DND-41 (cell line): ENCODE data around the gene HNRNPH2.

Experiments
- ATAC-seq: fragments of 200-7000 bp; cut with Tn5 transposase; 3 replicates; pipeline ENCODE4 v1.9.1; 2021; ENCODE audit warnings: low read depth; ENCODE audit not compliant: insufficient read depth
- DNase-seq: peaks from one replicate; pipeline ENCODE4 v3.0.0-alpha.2; 2020
- H2AFZ ChIP-seq: 2 replicates; pipeline ENCODE4 v1.6.0; 2012; ENCODE audit warnings: low read depth, low read length
- H3K27ac ChIP-seq: 2 replicates; pipeline ENCODE4 v1.5.1; 2012; ENCODE audit warnings: low read length, inconsistent platforms
- H3K27me3 ChIP-seq: fragments of 200-600 bp; sonication (generic); 2 replicates; pipeline ENCODE4 v1.6.0; 2012; ENCODE audit warnings: low read length, mild to moderate bottlenecking, inconsistent platforms; ENCODE audit not compliant: insufficient read depth, poor library complexity
- H3K36me3 ChIP-seq: 2 replicates; pipeline ENCODE4 v1.5.1; 2012; ENCODE audit warnings: low read length, inconsistent platforms; ENCODE audit not compliant: insufficient read depth
- H3K4me1 ChIP-seq: 2 replicates; pipeline ENCODE4 v1.5.1; 2012; ENCODE audit warnings: mild to moderate bottlenecking, low read length; ENCODE audit not compliant: insufficient read depth
- H3K4me2 ChIP-seq: 2 replicates; pipeline ENCODE4 v1.6.0; 2012; ENCODE audit warnings: mild to moderate bottlenecking, moderate library complexity, low read length, inconsistent platforms; ENCODE audit not compliant: insufficient read depth
- H3K4me3 ChIP-seq, 2 experiments: fragments of 200-600 bp in 1 of 2; shearing (Covaris generic) in 1 of 2; 2 replicates each; pipeline ENCODE4 v1.5.1; 2012 to 2016; ENCODE audit warnings: inconsistent platforms in 2 of 2, low read length in 2 of 2, mild to moderate bottlenecking in 2 of 2, low read depth in 1 of 2, moderate library complexity in 1 of 2
- H3K79me2 ChIP-seq: 2 replicates; pipeline ENCODE4 v1.6.0; 2012; ENCODE audit warnings: low read length, inconsistent platforms; ENCODE audit not compliant: insufficient read depth
- H3K9ac ChIP-seq: 2 replicates; pipeline ENCODE4 v1.6.0; 2012; ENCODE audit warnings: low read depth, mild to moderate bottlenecking, inconsistent platforms, low read length, moderate library complexity
- H3K9me3 ChIP-seq: 2 replicates; pipeline ENCODE4 v1.5.1; 2012; ENCODE audit warnings: low read length, moderate library complexity, mild to moderate bottlenecking, inconsistent platforms; ENCODE audit not compliant: insufficient read depth, severe bottlenecking
- H4K20me1 ChIP-seq: 2 replicates; pipeline ENCODE4 v1.6.0; 2012; ENCODE audit warnings: low read length; ENCODE audit not compliant: insufficient read depth
- CTCF ChIP-seq: IDR thresholded peaks from 2 replicates; pipeline ENCODE4 v1.5.1; 2012; ENCODE audit warnings: borderline replicate concordance, low read length, moderate library complexity, mild to moderate bottlenecking; ENCODE audit not compliant: poor library complexity, severe bottlenecking; ENCODE audit errors: extremely low read depth
- EZH2 ChIP-seq: IDR thresholded peaks from 3 replicates; pipeline ENCODE4 v1.6.1; 2012; ENCODE audit warnings: borderline replicate concordance, low read depth, mild to moderate bottlenecking, moderate library complexity, low read length, inconsistent platforms; ENCODE audit not compliant: severe bottlenecking

The HNRNPH2 gene

GRCh38 chrX:101460669-101461068 lies 52.6 kb downstream of the HNRNPH2 start:
- no peak overlapping the region for H3K4me2 ChIP-seq
- no peak for TF ChIP-seq EZH2
- no peak for TF ChIP-seq CTCF
- no peaks in the 10 kb centered on the region for H3K79me2 ChIP-seq
- ATAC-seq (no peak), DNase-seq (no peak)
- no peak overlapping the region for H2AFZ ChIP-seq
- no peaks in the 10 kb centered on the region for H3K27me3 ChIP-seq
- no peaks in the 10 kb centered on the region for H4K20me1 ChIP-seq
- no peak overlapping the region for H3K4me3 ChIP-seq
- no peak overlapping the region for H3K27ac ChIP-seq
- no peaks in the 10 kb centered on the region for H3K36me3 ChIP-seq
- H3K9ac ChIP-seq: no peak overlapping the region
- H3K9me3 ChIP-seq: no peaks in the 10 kb centered on the region
- H3K4me1 ChIP-seq: no peaks in the 10 kb centered on the region

GRCh38 chrX:101462892-101463291 lies 54.9 kb downstream of the HNRNPH2 start:
- Histone ChIP-seq H3K4me3 (no peak overlapping the region), H3K4me2 (no peak overlapping the region), H2AFZ (no peak overlapping the region), H3K27me3 (no peaks in the 10 kb centered on the region), H3K79me2 (no peaks in the 10 kb centered on the region), H3K36me3 (no peaks in the 10 kb centered on the region), H4K20me1 (no peaks in the 10 kb centered on the region), H3K4me1 (no peaks in the 10 kb centered on the region), H3K27ac (no peak overlapping the region), H3K9ac (no peak overlapping the region), H3K9me3 (no peaks in the 10 kb centered on the region)
- DNase-seq (no peak), ATAC-seq (no peak; the same call in 2 of the 3 replicates)
- TF ChIP-seq CTCF (peak; percentile 48), EZH2 (no peak)
